Thyroid gland (tissue), 4 donors: ENCODE data around the gene SGIP1.

Experiments used
- POLR2A ChIP-seq, 2 donors: fragments of 450-650 bp; IDR thresholded peaks; one replicate each; pipeline ENCODE4 v1.6.1; 2017; ENCODE audit warnings: antibody characterized with exemption in 2 of 2, mild to moderate bottlenecking in 2 of 2, moderate library complexity in 1 of 2
- TF ChIP-seq, protein P1 (sequence below), 6 experiments: fragments of 200-600 bp in 3 of 6; fragments of 450-650 bp in 3 of 6; sonication (generic) in 3 of 6; IDR thresholded peaks; one replicate each; pipeline ENCODE4 v1.5.1; 2016 to 2019; ENCODE audit warnings: antibody characterized with exemption in 6 of 6, mild to moderate bottlenecking in 2 of 6, inconsistent platforms in 1 of 6, moderate library complexity in 1 of 6

DNA sequence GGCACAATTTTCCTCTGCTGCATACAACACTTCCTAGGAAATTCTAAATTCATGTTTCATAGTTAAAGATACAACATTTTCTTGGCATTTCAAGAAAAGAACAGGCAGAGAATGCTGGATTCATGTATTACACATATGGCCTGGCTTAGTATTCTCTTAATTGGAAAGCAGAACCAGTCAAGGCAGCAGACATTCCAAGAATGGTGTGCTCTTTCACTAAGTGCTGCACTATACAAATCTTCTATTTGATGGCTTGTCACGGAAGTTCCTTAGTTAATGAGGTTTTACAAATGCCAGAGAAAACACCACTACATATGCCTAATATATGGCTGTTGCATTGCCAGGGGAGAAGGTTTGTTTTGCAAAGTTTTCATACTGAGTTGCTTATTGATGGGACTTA is 137.5 kb downstream of the SGIP1 start:
- TF ChIP-seq, protein P1, sequence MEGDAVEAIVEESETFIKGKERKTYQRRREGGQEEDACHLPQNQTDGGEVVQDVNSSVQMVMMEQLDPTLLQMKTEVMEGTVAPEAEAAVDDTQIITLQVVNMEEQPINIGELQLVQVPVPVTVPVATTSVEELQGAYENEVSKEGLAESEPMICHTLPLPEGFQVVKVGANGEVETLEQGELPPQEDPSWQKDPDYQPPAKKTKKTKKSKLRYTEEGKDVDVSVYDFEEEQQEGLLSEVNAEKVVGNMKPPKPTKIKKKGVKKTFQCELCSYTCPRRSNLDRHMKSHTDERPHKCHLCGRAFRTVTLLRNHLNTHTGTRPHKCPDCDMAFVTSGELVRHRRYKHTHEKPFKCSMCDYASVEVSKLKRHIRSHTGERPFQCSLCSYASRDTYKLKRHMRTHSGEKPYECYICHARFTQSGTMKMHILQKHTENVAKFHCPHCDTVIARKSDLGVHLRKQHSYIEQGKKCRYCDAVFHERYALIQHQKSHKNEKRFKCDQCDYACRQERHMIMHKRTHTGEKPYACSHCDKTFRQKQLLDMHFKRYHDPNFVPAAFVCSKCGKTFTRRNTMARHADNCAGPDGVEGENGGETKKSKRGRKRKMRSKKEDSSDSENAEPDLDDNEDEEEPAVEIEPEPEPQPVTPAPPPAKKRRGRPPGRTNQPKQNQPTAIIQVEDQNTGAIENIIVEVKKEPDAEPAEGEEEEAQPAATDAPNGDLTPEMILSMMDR (IDR thresholded peaks at IDR 0.05): no peak
- TF ChIP-seq POLR2A (IDR thresholded peaks at IDR 0.05): no peak
